DOHH2 (cell line): ENCODE measurements around the gene KCTD10.
"Not testable (repeated sequence)": the region's sequence is repeated elsewhere in the genome, so short reads cannot be mapped to it uniquely, and the experiment has no call there.

Experiments used
- H3F3A ChIP-seq: fragments of 200-600 bp; sonication (generic), shearing (Covaris generic); 2 replicates; pipeline ENCODE4 v1.6.0; 2016; ENCODE audit warnings: antibody characterized with exemption, mild to moderate bottlenecking; ENCODE audit not compliant: control insufficient read depth, insufficient read depth
- H3K27ac ChIP-seq: fragments of 200-600 bp; sonication (generic); 2 replicates; pipeline ENCODE4 v1.5.1; 2014; ENCODE audit warnings: low read depth, mild to moderate bottlenecking, low read length, moderate library complexity
- H3K27me3 ChIP-seq: fragments of 200-600 bp; sonication (generic); 2 replicates; pipeline ENCODE4 v1.6.1; 2014; ENCODE audit warnings: mild to moderate bottlenecking, low read length, mixed read lengths; ENCODE audit not compliant: control insufficient read depth
- H3K36me3 ChIP-seq: fragments of 200-600 bp; sonication (generic); 2 replicates; pipeline ENCODE4 v1.6.1; 2014; ENCODE audit warnings: mild to moderate bottlenecking, low read length, moderate library complexity, mixed read lengths; ENCODE audit not compliant: control insufficient read depth
- H3K4me1 ChIP-seq: fragments of 200-600 bp; sonication (generic); 2 replicates; pipeline ENCODE4 v1.6.1; 2014; ENCODE audit warnings: mild to moderate bottlenecking, low read length, mixed read lengths; ENCODE audit not compliant: control insufficient read depth
- H3K4me2 ChIP-seq: fragments of 200-600 bp; sonication (generic); 2 replicates; pipeline ENCODE4 v1.6.0; 2014; ENCODE audit warnings: mild to moderate bottlenecking, low read length, moderate library complexity
- H3K4me3 ChIP-seq: fragments of 200-600 bp; sonication (generic); 2 replicates; pipeline ENCODE4 v1.5.1; 2014; ENCODE audit warnings: mild to moderate bottlenecking, low read length, mixed read lengths
- H3K79me2 ChIP-seq: fragments of 200-600 bp; sonication (generic); 2 replicates; pipeline ENCODE4 v1.6.1; 2014; ENCODE audit warnings: mild to moderate bottlenecking, low read length, mixed read lengths; ENCODE audit not compliant: control insufficient read depth
- H3K9me2 ChIP-seq: fragments of 200-600 bp; sonication (generic); replicated peaks from 2 replicates; pipeline ENCODE4 v1.6.1; 2014; ENCODE audit warnings: mild to moderate bottlenecking, low read length, mixed read lengths; ENCODE audit not compliant: control insufficient read depth
- H3K9me3 ChIP-seq: fragments of 200-600 bp; sonication (generic); 2 replicates; pipeline ENCODE4 v1.6.1; 2014; ENCODE audit warnings: antibody characterized with exemption, low read length, mixed read lengths; ENCODE audit not compliant: control insufficient read depth, insufficient read depth
- H4K20me1 ChIP-seq: fragments of 200-600 bp; sonication (generic); 2 replicates; pipeline ENCODE4 v1.6.0; 2014; ENCODE audit warnings: low read depth, mild to moderate bottlenecking, antibody characterized with exemption, low read length, moderate library complexity; ENCODE audit not compliant: control insufficient read depth, insufficient read depth
- CTCF ChIP-seq: fragments of 200-600 bp; sonication (generic); IDR thresholded peaks from one replicate; pipeline ENCODE4 v1.5.1; 2014; ENCODE audit warnings: antibody characterized with exemption, mild to moderate bottlenecking, low read depth, low read length; ENCODE audit not compliant: poor library complexity, severe bottlenecking
- EZH2phosphoT487 ChIP-seq: fragments of 200-600 bp; sonication (generic); IDR thresholded peaks from 2 replicates; pipeline ENCODE4 v1.6.1; 2017; ENCODE audit warnings: borderline replicate concordance, mild to moderate bottlenecking, antibody characterized with exemption, low read length, moderate library complexity, mixed read lengths

Gene KCTD10

GRCh38 chr12:109433618-109434017 is 43.5 kb downstream of the KCTD10 start:
- Histone ChIP-seq H3K4me1 (peaks cover 6% of the 10 kb centered on the region), H3K27me3 (no peaks in the 10 kb centered on the region), H4K20me1 (no peaks in the 10 kb centered on the region), H3K4me2 (no peak overlapping the region), H3K9me3 (no peaks in the 10 kb centered on the region), H3K79me2 (no peaks in the 10 kb centered on the region), H3K4me3 (no peak overlapping the region), H3F3A (no peaks in the 10 kb centered on the region), H3K27ac (no peak overlapping the region), H3K36me3 (no peaks in the 10 kb centered on the region), H3K9me2 (no peaks in the 10 kb centered on the region)
- peak; percentile 29 for TF ChIP-seq CTCF
- TF ChIP-seq EZH2phosphoT487 = no peak

GRCh38 chr12:109432842-109433304 is 44.2 kb downstream of the KCTD10 start:
- peak overlapping the region; percentile 38; the same call in 1 of the 2 replicates for H3K4me3 ChIP-seq
- no peaks in the 10 kb centered on the region for H3K79me2 ChIP-seq
- H3K9me2 ChIP-seq = no peaks in the 10 kb centered on the region
- H3K9me3 ChIP-seq = no peaks in the 10 kb centered on the region
- peaks cover 6% of the 10 kb centered on the region for H3K4me1 ChIP-seq
- H4K20me1 ChIP-seq = no peaks in the 10 kb centered on the region
- no peaks in the 10 kb centered on the region for H3K27me3 ChIP-seq
- peak overlapping the region; percentile 54 for H3K4me2 ChIP-seq
- H3K27ac ChIP-seq = no peak overlapping the region
- H3F3A ChIP-seq = no peaks in the 10 kb centered on the region
- TF ChIP-seq CTCF (peak; percentile 97), EZH2phosphoT487 (no peak)
- no peaks in the 10 kb centered on the region for H3K36me3 ChIP-seq

GRCh38 chr12:109432431-109432830 is 44.7 kb downstream of the KCTD10 start:
- Histone ChIP-seq H3K9me2 (no peaks in the 10 kb centered on the region), H3K27me3 (no peaks in the 10 kb centered on the region), H3K4me2 (peak overlapping the region; percentile 54), H3K4me1 (peaks cover 6% of the 10 kb centered on the region), H3F3A (no peaks in the 10 kb centered on the region), H4K20me1 (no peaks in the 10 kb centered on the region), H3K36me3 (no peaks in the 10 kb centered on the region), H3K9me3 (no peaks in the 10 kb centered on the region), H3K4me3 (no peak overlapping the region), H3K27ac (no peak overlapping the region), H3K79me2 (no peaks in the 10 kb centered on the region)
- no peak for TF ChIP-seq EZH2phosphoT487
- TF ChIP-seq CTCF = no peak

GRCh38 chr12:109430244-109430643 is 46.9 kb downstream of the KCTD10 start:
- no peak overlapping the region for H3K4me3 ChIP-seq
- no peaks in the 10 kb centered on the region for H3K9me2 ChIP-seq
- no peaks in the 10 kb centered on the region for H3K9me3 ChIP-seq
- no peaks in the 10 kb centered on the region for H4K20me1 ChIP-seq
- no peaks in the 10 kb centered on the region for H3K79me2 ChIP-seq
- H3K4me1 ChIP-seq = peaks cover 6% of the 10 kb centered on the region
- no peaks in the 10 kb centered on the region for H3K36me3 ChIP-seq
- no peaks in the 10 kb centered on the region for H3F3A ChIP-seq
- peaks cover 1% of the 10 kb centered on the region for H3K27me3 ChIP-seq
- TF ChIP-seq CTCF = no peak
- no peak for TF ChIP-seq EZH2phosphoT487
- H3K27ac ChIP-seq = no peak overlapping the region
- no peak overlapping the region for H3K4me2 ChIP-seq

GRCh38 chr12:109428804-109429203 is 48.3 kb downstream of the KCTD10 start:
- not testable (repeated sequence) for H3K4me1 ChIP-seq, H3K27ac ChIP-seq, H3K36me3 ChIP-seq, H3K79me2 ChIP-seq, H3K27me3 ChIP-seq, H3F3A ChIP-seq, H4K20me1 ChIP-seq, H3K4me3 ChIP-seq, H3K9me3 ChIP-seq, H3K9me2 ChIP-seq, H3K4me2 ChIP-seq
